HG03175 (cell line): Measurements from ENCODE around the gene HOXB9.

Experiments
- ATAC-seq: cut with Tn5 transposase; IDR thresholded peaks from one replicate; pipeline ENCODE4 v1.9.1; 2021; ENCODE audit warnings: mild to moderate bottlenecking, moderate library complexity; ENCODE audit not compliant: unreplicated experiment

Gene HOXB9

DNA sequence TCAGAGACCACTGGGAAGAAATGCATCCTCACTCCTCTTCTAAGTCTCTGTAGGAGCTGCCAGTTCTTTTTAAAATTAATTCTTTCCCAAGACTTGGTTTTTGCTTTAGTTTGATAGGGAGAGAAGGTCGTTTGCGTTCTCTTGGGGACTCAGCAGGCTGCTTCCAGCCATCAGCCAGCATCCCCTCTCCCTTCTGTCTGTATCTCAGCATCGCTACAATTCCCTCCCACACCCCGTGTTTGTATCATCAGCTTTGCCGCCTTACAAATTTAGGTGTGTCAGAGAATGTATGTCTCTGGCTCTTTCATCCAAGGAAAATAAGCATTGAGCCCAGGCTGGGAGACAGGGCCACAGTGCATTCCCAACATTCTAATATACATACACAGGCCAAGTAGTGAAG is 26.8 kb downstream of the HOXB9 start:
- ATAC-seq = no peak

DNA sequence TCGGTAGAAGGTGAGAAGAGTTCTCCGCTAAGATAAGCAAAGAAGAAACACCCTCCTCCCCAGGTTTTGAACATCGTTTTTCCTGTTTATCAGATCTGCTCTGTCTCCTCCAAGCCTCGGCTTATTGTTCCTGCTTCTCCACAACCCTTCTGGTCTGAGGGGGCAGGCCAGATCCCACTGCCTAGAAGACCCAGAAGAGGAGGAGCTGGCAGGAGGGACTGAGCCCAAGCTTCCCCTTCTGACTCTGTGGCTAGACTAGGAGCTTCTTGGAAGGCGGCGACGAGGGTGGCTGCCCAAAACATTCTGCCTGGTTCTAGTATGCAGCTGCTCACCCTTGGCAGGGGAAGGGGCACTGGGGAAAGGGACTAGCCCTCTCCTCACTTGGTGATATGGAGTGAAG is 27.4 kb downstream of the HOXB9 start:
- no peak for ATAC-seq

DNA sequence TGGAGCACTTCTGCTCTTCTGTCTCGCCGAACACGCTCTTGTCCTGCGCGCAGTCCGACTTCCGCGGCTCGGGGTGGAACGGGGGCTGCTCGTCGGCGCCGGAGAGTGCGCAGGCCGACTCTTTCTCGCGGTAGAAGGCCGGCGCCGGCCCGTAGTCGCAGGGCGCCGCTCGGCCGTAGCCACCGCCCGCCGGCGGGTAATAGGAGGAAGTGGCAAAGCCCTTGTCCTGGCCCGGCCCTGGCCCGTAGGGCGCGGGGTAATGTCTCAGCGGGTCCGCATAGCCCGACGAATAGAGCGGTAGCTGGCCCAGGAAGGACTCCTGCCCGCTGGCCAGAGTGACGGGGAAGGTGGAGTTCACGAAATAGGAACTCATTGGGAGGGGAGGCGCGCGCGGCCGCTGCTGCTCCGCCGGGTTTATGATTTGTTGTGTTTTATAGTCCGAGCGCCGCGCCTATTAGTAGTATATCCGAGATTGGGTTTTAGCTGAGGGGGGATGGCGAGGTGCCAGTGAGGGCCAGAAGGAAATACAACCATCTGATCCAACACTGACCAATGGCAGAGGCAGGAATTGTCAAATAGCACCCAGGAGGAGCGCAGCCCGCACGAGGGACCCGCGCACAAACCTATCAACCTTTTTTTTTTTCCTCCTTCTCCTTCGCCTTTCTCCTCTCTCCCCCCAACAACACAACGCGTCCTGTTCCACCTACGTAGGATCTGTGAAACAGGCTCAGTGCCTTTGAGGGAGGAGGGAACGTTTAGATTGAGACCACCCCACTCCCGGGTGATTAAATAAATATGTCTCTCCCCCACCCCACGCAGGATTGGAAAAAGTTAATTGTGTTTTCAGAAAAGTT is 28.2 kb downstream of the HOXB9 start:
- no peak for ATAC-seq

DNA sequence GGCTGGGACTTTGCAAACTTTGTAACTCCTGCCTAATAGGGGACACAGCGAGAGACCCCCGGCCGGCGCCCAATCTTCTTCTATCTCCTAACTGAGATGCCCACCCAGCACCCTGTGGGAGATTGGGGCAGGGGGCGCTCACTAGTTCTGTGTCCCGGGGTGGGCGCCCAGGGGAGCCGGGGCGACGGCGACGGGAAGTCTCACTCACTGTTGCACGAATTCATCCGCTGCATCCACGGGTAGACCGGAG is 28.7 kb downstream of the HOXB9 start:
- ATAC-seq = no peak

DNA sequence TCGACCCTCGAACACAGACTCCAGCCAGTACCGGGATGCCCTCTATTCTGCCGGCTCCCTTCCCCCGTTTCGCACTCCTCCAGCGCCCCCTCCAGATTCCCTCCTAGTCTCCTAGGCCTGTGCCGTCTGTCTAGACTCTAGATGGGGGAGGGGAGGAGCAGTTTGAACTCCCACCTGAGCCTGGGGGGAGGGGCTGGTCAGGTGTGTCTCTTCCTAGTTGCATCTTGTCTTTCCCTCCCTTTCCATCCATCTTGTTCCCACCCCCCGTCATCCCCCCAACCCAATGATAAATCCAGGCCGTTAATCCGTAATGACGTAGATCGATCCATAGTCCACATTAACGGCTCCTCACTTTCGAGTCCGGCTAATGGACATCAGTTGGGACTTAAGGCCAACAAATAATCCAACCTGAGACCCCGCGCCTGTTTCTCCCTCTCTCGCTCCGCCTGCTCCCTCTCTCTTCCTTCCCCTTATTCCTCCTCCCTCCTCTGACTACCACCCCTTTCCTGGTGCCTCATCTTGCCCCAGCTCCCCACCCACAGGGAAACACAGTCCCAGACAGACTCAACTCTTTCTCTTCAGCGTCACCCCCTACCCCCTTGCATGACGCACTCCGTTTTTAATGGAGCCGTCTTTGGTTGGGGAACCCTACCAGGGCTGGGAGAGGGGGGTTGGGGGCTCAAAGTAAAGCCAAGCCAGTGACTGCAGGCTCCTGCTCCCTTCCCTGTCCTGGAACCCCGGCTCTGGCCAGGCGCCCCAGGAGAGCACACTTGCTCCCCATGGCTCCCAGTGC is 29.2 kb downstream of the HOXB9 start:
- no peak for ATAC-seq

DNA sequence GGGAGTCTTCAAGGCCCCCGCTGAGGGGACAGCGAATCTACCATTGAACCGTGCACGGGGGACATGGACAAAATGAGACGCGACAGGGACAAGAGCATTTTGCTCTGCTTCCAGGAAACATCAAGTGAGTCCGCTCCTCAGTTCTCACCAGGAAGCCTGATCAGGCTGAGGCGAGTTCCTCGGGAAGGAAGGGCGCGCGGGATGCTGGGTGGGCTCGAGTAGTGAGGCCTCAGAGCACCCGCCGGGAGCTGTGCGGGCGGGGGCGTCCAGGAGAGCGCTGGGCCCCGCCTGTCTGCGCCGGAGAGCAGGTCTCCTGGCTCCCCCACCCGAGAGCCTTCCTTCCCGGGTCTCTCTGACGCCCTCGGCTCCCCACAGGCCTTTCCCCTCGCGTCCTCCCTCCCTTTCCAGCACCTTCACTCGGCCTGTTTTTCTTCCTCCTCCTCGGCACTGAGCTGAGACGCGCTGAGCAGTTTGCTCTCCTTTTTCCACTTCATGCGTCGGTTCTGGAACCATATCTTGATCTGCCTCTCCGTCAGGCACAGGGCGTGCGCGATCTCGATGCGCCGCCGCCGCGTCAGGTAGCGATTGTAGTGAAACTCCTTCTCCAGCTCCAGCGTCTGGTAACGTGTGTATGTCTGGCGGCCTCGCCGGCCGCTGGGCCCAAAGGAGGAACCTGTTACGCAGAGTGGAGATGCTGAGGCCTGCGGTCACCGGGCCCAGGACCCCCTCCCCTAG is 30.0 kb downstream of the HOXB9 start:
- ATAC-seq = no peak

DNA sequence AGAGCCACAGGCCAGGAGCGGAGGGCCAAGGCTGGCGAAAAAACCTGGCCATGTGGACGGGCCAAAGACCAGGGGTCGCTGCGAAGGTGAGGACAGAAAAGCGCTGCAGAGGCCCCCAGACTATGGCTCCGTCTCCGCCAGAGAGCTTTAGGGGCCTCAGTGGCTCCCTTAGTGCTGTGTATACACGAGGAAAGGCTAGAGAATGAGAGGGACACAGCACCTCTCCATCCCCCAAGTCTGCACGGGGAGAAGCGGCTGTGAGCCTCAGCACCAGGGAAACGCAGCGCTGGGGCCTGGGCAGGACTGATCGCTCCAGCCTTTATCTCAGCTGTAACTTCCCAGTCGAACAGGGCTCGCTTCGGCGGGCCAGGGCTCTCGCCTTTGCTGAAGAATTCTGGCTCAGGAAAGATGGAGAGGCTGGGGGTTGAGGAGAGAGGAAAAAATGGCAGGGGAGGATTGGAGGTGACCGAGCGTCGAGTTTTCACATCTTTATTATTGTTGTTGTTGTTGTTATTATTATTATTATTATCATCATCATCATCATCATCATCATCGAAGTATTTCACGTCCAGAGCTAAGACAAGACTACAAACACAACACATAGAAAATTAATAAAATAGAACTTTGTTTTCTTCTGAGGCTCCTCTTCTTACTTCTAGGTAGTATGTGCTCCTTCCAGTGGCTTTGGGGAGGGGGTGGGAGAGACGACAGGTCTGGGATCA is 30.7 kb downstream of the HOXB9 start:
- ATAC-seq = no peak

DNA sequence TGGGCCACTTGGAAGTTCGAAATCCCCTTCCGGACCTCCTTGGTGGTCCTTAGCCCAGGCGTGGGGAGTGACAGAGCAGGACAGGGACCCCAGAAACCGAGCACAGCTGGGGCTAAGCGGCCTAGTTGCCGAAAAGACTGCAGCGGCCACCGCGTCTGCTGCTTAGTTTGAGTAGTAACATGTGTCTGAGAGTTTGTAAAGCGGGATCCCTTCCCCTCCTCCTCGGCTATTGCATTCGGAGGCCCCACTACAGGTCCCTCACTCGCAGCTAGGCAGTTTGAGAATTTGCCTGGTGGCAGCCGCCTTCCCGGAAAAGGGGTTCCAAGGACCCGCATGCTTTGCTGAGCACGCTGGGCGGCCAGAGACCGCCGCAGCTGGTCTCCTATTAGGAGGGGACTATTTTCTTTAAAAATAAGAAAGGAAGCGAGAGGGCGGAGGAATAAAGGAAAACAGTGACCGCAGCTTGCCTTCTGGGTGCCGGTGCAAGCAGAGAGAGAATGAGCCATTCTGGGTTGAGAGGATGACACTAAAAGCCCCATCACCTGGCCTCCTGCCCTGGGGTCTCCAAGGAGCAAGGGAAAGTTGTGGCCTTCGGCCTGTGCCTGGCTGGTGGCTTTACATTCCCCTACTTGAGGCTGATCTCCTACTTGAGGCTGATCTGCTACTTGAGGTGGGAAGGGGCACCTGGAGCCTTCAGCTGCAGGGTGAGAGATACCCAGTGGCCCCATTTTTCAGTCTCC is 31.4 kb downstream of the HOXB9 start:
- ATAC-seq = no peak

DNA sequence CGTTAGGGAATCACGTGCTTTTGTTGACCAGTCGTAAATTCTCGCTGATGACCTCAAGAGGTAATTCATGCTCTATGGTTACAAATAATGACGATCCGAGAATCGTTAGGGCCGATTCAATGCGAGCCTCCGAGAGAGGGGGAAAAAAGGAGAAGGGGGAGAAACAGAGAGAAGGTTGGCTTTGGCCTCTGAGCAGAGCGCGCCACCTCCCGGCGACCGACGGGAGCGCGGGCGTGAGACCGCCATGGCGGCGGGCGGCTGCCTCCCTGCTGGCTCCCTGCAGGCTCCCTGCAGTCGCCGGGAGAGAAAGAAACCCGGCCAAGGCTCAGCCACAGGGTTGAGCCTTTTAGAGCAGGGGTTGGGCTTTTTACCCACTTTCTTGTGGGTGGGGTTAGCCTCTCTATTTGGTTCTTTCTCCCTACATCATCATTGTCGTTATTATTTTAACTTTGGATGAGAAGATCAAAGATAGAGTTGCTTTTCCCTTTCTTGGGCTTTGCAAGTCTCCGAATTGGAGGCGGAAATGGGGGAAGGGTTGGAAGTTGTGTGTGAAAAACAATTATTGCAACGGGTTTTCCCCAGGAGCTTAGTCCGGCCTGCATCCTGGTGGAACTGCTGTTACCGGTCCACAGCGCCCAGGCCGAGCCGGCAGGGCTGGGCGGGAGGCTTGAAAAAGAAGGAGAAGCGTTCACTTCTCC is 32.2 kb downstream of the HOXB9 start:
- peak; percentile 43 for ATAC-seq

DNA sequence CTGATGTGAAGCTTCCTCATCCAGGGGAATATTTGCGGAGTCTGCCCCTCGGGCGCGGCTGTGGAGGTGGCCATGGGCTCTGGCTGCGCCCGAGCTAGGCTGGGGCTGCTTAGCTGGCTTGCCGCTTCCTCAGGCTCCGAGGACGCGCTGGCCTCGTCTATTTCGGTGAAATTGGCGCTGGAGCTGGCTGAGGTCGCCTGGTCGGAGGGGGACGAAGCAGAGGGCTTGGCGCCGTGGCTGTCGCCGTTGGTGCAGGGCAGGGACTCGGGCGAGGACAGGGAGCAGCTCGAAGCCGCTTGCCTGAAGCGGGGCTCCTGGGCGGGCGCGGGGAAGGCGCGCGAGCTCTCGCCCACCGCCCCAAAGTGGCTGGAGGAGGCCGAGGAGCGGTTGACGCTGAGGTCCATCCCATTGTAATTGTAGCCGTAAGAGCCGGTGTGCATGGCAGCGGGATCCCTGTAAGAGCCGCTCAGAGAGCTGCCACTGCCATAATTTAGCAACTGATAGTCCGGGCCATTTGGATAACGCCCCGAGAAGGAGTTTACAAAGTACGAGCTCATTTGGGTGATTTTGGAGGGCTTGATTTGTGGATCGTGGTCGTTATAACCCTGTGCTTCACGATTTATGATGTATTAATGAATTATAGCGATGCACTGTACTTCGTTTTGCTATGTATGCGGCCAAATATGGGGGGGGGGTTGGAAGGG is 32.9 kb downstream of the HOXB9 start, which contains the start of gene HOXB5:
TSS of gene HOXB5 (minus strand) at position 654 of the 704 bp plus-strand sequence. CDS start at position 557, 97 bp downstream.
- ATAC-seq = no peak

DNA sequence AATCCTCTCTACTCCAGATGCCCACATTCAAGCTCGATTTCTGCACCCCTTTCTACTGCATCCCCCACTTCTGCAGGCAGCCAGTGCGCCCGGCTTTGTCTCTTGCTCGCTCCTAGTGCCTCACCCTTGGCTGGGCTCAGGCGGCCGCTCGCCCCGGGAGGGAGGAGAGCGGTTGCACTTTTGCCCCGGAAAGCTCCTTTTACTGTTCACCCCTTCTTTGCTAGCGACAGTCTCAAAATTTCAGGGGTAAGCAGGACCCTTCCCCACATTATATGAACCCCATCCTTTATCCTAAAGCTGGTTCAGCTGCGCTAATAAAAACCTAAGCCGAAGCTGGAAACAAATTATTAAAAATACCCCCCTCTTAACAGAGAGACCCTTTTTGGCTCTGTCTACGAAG is 33.6 kb downstream of the HOXB9 start:
- no peak for ATAC-seq

DNA sequence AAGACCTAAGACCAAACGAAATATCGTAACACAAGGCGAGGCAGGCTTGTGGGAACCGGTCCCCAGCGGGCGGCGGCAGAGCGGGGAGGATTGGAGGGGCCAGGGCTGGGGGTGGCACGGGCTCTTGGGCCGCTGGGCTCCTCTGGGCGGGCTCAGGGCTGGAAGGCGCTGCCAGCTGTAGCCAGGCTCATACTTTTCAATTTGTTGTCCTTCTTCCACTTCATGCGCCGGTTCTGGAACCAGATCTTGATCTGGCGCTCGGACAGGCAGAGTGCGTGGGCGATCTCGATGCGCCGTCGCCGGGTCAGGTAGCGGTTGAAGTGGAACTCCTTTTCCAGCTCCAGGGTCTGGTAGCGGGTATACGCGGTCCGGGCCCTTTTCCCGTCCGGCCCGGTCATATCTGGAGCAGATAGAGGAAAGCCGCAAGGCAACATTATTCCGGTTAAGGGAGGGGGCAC is 34.1 kb downstream of the HOXB9 start:
- ATAC-seq = no peak

DNA sequence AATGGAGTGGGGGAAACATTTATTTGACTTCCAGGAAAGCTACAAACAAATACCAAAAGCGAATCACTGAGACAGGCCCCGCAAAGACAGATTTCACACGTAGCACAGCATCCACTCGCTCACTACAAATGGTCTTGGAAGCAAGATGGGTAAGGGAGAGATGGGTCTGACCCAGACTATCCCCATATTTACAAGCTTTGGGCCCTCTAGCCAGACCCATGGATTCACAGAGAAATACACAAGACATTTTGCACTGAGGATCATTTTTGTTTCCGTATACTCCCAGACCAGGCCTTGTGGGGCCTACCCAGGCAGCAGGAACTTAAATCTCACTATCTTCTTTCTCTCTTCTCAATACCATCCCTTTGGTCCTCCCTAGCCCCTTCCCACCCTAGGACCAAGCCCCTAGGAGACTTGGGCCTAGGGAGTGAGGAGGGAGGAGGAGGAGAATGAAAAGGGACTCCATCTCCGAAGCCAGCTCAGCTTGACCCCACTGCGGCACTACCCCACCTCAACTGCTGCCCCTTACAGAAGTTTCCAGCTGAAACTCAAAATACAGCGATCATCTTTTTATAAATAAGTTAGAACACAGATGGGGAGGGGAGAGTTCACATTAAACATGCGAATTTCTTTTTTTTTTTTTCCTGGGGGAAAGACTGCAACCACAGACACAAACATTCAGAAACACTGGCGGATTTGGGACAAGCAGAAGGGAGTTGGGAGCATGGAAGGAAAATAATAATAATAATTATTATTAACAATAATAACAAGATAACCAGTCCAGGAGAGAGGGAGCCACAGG is 34.7 kb downstream of the HOXB9 start:
- ATAC-seq = no peak

DNA sequence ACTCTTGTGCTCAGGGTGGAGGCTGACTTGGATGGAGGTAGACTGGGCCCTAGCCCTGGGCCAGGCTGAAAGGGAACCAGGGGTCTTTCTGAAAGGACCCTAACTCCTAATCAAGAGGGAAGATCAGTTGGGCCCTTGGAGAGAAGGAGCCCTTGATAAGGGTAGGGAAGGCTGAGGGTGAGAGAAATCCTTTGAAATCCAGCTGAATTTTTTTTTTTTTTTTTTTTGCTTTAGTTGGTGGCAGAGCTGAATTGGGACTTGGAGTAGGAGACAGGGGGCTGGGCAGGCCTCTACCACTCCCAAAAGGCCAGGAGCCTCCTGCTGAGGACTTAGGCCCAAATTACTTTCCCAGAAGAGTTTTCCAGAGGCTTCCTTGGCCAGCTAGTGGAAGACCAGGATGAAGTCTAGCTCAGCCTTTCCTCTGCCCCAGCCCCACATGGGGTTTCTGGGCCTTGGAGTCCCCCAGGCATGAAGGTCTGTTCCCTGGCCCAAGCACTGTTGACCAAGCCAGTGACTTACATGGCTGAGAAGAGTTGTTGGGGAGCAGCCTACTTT is 35.5 kb downstream of the HOXB9 start:
- ATAC-seq = no peak

DNA sequence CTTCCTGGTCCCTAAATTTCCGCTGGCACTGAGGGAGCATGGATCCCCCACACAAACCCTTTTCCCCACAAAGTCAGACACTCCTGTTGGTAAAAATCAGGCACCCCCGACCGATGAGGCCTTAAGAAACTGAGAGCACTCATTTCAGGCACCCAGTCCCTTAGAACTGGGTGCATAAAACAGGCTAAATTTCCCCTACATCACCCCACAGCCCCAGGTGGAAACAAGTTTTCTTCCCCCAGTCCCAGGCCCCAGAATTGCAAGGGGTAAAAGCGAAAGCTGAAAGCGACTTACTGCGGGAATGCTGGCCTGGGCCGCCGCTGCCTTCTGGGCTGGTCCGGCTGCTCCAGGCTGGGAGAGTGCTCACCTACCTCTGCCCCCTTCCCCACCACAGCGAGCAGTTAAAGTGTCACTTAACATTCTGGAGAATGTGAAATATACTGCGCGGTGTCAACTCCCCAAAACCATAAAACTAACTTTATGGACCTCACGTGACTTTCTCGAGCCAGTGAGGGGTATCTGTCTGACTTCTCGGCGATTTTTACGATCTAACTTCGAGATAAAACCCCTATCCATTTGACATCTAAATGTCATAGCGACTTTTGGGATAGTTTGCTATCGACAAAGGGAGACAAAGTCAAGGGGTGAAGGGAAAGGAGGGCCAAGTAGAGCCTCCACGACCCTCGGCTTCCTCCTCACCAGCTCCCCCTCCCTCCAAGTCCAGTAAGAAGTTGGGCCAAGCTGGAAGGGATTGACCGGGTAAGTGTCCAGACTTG is 36.1 kb downstream of the HOXB9 start, which contains the start of gene HOXB3:
TSS of gene HOXB3 (minus strand) at position 411 of the 776 bp plus-strand sequence. CDS start 37,767 bp downstream, outside the sequence.
- ATAC-seq = no peak

DNA sequence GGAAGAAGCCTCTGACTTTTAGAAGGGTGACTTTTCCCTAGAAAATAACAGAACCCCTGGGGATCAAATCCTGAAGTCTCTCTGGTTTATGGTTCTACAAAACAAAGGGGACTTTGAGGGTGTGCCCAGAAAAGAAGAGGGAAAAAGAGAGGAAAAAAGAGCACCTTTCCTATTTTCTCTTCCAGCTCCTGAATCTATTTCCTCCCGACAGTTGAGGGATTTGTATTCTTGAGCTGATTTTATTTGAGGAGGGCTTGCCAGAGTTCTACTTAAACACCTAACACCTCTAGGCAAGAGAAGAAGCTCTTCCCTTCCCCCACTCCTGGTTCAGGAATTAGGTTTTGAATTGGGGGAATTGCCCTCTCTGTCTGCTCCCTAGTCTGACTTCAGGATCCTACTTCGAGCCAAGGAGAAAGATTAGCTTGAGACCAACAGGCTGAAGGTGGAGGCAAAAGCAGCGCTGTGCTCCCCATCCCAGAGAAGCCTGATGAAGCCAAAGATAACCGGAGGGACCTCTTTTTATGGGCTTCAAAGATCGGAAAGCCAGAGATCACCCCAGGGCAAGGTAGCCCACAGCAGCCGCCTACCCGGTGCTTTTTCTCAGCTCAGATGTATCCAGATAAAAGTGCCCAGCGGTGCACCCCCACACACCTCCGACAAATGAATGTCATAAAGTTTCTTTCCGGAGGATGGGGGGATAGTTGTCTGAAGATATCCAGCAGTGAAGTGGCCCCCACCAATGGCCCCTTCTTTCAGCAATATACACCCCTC is 36.9 kb downstream of the HOXB9 start:
- no peak for ATAC-seq
